ENCODE results near the gene ADGRF1.
"Not testable (repeated sequence)": the region's sequence is repeated elsewhere in the genome, so short reads cannot be mapped to it uniquely, and the experiment has no call there.

The ADGRF1 gene

DNA sequence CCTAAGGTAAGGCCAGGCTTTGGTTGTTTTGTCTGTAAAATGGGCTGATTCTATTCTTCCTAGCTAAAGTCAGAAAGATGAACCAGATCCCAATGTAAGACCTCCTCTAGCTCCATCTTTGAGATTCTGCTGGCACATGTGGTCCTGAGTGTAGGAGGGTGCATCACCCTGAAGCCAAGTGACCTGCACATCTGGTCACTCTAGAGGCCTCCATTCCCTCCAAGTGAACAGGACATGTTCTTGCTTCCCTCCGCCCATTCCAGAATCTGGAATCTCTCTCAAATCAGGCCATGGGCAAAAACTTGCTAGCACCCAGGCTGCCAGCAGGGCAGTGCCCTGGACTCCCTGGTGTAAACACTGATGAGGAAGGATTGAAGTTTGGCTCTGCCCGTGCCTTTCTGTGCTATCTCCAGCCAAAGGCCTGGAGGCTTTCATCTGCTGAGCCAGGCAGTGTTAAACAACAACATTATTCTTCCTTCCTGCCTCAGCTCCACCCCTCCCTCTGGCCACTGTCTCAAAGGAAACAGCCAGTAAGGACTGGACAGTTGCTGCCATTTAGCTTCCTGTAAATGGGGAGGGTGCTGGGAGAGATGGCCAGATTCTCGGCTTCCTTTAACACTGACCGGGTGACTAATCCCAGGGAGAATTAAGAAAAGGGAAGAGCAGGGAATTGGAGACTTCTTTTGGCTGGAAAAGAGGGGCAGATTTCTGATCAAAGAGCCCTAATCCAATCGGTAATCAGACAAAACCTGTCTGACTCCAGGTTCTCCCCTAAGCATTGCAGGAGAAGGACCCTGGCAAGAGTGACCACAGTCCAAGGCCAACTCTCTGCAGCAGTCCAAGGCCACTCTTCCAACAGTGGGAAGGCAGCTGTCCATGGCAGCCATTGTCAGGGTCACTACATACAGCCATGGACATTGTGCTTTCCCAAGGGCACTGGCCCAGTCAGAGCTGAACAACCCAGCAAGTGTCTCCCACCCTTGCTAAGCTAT is 19.5 kb upstream of the ADGRF1 start:
- no peak for DNase-seq

DNA sequence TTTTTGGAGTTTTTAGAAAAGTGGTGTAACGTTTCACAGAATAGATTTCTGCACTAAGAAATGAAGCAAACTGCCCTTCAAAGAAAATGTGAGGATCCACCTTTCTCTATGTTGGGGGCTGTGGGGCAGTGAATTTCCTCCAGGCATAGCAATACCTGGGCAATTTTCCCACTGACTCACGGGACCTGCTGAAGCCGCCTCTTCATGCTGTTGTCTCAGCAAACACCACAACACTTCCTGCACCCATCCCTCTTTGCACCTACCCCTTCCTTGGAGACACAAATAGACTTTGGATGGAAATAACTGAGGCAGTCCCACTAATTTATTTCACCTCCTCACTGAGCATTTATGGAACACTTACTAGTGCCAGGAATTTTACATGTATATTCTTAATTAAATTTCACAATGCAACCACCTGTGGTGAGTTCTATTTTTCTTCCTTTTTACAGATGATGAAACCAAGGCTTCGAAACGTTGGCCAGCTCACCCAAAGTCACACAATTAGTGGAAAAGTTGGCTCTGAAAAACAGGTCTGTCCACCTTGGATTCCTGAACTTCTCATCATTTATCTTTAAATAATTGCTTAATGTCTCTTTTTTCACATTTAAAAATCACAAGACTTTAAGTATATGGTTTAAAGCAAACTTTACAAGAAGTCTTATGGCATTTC is 17.2 kb upstream of the ADGRF1 start:
- no peak for DNase-seq

DNA sequence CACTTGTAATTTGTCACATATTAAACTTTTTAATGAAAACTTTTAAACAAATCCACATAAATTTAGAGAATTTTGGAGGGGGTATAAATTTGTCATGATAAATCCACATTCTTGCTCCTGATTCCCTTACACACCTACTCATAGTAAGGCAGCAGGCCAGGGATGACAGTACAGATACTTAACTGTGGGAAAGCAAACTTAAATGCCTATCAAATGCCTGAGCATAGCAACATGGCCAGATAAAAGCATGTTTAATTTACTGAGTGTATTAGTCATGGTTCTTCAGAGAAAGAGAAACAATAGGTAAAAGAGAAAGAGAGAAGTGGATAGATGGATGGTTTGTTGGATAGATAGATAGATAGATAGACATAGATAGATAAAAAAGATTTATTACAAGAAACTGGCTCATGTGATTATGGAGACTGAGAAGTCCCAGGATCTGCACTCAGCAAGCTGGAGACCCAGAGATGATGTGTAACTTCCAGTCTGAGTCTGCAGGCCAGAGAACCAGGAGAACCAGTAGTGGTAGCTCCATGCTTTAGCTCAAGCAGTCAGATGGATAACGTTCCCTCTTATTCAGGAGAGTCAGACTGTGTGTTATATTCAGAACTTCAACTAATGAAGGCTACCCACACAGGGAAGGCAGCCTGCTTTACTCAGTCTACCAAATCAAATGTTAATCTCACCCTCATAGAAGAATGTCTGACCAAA is 15.9 kb upstream of the ADGRF1 start:
- peak; percentile 19 for DNase-seq

DNA sequence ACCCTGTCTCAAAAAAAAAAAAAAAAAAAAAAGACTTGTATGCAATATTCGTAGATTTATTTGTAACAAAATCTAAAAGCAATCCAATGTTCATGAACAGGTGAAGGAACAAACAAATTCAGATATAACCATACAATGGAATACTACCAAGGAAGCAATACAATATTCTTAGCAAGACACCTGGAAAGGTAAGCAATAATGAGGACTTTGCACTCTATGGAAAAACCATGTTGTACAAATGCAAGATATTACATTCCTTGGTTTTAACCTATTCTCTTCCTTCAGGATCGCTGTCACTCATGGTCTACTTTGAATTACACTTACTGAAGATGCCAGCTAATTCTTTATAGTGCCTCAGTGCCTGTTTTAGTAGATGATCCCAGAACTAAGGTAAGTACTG is 14.7 kb upstream of the ADGRF1 start:
- no peak for DNase-seq

DNA sequence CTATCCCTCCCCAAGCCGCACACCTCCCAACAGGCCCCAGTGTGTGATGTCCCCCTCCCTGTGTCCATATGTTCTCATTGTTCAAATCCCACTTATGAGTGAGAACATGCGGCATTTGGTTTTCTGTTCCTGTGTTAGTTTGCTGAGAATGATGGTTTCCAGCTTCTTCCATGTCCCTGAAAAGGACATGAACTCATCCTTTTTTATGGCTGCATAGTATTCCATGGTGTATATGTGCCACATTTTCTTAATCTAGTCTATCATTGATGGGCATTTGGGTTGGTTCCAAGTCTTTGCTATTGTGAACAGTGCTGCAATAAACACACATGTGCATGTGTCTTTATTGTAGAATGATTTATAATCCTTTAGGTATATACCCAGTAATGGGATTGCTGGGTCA is 12.2 kb upstream of the ADGRF1 start:
- DNase-seq = not testable (repeated sequence)

DNA sequence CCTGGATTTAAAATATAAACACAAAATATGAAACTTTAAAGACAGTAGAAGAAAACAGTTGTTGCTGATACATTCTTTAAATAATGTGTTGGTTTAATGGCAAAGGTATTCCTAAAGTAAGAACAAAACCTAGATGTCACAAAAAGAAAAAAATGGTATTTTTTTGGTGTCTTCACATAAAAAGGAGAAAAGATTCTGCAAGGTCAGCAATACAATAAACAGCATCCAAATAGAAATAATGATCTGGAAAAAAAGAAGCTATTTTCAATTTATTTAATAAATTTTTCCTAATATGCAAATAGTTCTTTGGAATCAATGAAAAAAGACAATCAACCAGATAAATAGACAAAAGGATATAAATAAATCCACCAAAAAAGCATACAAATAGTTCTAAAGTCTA is 6.5 kb upstream of the ADGRF1 start:
- no peak for DNase-seq

DNA sequence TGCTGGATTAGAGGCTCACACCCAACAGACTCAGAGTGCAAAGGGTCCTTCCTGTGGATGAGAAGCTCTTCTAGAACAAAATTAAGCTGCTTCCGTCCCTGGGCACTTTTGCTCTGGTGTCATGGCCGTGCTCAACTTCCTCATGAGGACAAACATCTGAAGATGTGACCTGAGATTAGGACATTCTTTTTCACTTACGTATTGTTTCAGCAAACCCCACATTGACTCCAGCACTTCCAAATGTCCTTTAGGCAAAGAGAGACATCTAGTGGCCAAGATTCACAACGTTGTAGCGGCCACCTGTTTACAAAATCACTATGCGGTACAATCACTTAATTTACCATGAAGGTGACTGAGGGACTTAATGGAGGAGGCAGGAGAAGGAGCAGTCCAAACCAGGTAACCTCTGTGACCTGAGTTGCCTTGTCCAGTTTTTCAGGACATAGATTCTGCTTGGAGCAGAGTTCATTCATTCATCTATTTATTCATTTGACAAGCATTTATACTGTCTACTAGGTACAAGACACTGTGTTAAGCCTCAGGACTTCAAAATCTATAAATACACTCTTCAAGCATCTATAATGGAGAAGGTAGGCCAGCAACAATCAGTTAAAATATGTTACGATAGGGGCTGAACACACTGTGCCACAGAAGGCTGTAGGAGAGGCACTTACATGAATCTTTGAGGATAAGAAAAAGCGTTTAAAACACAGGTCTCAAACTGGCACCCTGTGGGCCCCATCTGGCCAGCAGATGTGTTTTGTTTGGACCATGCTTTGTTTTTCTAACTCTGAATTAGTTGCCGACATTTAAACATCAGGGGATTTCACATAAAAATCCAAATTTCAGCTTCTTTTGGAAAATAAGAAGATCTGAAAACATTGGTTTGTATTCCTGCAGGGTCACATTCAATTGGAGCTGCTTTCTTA is 5.6 kb upstream of the ADGRF1 start:
- peak; percentile 74 for DNase-seq

DNA sequence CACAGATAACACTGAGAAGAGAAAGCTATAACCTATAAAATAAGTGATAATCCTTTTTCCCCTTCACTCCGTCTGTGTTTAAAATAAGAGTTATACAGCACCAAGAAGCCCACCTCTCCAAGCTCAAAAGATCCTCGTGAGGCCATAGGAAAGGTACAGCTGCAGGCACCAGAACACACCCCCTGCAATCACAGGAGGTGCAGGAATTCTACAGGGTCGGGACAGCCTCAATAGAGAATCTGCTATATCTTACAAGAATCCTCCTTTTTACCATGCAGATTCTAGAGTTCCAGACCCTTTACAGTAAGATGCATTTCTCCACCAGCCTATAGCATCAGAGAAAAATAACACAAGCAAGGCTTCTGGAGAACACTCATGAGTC is 5.0 kb upstream of the ADGRF1 start:
- DNase-seq = no peak

DNA sequence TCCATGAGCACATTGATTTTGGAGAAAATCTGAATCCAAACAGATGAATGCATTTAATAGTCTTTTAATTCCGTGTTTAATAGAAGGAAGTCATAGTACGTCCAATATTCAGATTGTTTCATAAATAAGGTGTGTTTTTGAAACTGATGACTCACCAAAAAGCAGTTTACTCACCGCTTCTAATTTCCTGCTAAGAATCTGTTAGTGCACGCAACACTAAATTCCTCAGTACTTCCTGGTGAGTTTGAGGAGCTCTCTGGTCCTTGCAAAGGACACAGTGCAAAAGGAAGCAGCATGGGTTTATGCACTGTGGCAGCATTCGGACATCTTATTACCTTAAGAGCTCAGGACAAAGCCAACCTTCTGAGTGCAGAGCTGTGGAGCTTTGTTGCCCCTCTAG is 2.3 kb upstream of the ADGRF1 start:
- DNase-seq = peak; percentile 1

DNA sequence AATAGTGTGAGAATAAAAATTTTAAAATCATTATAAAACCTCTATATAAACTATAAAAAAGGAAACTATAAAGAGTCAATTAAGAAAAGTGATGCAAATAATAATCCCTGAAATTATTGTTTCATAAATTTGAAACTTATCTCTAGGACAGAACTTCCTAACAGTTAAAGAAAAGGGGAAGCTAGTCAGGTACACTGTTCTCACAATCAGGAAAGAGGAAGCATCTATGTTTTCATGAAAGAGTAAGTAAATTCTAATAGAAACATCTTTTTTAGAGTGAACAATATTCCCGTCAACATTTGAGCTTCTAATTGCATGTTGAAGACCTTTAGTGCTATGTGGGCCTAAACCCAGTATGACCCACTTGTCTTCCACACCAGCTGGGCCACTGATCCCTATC is 1.2 kb upstream of the ADGRF1 start:
- DNase-seq = no peak

DNA sequence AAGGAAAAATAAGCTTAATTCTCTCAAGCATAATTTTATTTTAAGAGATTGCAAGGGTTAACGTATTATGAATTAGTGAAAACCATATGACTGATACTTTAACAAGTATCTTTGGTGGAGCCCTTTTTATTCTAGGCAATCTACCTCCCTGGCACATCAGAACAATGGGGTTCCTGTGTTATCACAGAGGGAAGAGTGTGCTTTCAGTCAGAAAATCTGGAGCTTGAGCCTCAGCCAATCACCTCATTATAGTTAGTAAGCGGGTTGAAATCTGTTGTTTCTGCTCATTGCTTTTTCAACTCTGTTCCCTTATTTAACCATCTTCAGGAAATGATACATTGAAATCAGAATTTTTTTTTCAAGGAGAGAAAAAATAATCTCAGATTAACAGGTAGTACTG is 391 bp downstream of the ADGRF1 start:
- no peak for DNase-seq

DNA sequence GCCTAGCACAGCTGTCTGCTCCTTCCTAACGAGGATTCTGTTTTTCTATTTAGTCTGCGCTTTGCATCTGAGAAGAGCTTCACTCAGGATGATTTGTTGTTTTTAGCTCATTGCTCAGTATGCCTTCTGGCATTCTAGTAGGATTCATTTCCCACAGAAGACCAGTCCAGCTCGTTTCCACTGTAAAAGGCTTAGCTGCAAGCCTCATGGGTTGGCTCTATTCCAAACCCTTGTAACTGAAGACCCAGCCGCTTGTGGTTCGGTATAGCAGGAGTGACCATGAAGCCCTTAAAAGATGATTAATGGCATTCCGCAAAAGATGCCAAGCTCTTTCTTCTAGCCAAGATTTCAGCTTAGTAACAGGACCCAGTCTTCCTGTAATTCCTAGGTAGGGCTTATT is 7.2 kb downstream of the ADGRF1 start:
- peak; percentile 62 for DNase-seq

DNA sequence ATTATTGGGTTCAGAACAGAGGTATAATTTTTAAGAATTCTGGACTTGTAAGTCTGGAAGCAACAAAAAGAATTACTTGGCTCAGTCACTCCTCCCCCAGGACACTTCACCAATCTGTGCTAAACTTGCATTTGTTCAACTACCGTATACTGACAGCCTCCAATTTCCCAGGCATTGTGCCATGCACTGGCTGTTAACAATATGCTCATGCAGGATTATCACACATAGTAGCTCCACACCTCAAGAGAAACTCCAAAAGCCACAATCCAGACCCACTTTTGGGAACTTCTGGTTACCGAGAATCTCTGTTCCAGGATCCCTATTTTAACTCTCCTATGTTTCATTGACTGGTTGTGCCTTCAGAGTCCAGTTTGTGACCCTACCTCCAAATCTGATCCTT is 7.7 kb downstream of the ADGRF1 start:
- DNase-seq = no peak

DNA sequence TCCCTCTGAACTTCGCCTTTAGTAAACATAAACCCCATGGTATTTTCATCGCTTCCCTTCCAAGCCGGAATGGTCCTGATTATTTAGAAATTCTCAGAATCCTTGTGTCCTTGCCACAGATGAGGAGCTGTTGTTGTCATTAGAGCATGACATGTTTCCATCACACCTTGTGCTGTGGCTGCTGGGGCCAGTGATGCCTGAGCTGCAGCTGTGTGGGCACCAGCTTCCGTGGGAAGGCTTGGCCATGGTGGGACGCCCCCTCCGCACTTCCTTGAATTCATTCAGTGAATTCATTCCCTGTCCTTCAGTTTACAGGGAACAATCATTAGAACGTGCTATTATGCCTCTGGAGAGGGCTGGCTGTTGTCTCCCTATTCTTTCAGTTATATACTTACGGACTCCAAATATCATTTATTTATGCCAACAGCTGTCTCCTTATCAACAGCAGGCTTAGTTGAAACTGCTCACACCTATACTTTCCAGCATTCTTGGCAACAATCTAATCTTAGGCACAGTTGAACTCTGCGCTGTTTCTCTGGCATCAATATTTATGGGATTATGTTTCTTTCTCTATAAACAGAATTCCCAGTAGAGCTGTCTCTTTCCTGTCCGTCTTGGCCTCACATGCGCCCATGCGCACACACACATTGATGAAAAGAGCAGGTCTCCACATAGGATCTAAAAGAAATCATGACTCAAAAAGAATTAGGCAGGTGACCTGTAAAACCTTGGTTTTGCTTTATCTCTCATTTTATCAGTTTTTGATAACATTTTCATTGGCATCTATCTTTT is 9.0 kb downstream of the ADGRF1 start:
- no peak for DNase-seq

DNA sequence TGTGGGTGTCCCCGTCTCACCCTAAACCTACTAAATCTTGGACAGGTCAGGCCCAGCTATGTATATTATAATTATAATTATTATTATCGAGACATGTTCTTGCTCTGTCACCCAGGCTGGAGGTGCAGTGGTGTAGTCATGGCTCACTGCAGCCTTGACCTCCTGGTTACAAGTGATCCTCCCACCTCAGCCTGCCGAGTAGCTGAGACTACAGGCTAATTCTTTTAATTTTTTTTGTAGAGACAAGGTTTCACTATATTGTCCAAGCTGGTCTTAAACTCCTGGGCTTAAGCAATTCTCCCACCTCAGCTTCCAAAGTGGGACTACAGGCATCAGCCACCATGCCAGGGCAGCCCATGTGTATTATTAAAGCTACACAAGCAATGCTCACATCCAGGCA is 10.5 kb downstream of the ADGRF1 start:
- DNase-seq = no peak

DNA sequence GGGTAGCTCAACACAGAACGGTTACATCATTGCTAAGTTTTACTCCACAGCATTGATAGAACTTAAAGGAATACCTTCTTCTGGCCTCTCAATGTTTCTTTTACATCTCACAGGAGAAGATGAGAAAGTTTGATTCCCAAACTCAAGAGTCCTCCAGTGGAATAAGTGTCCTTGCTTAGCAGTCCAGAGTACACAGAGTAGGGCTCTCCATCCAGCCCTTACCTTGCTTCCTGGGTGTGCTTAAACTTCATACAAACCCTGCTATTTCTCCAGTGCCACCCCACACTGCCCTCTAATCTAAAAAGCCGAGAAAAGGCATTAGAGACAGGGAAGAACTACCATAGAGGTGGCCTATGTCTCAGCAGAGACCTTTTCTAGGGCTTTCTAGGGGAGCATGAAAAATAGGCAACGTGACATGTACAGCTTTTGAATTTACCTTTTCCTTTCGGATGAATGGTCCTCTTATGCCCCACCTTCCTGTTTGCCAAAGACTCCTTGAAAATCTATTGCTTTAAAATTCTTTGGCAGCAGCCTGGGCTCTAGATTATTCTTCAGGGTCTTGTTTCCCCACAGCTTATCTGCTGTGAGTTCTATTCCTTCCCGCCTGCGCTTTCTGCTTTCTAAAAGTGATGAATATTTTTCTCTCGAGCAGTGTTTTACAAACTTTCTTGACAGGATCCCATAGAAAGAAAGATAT is 12.1 kb downstream of the ADGRF1 start:
- DNase-seq = no peak

DNA sequence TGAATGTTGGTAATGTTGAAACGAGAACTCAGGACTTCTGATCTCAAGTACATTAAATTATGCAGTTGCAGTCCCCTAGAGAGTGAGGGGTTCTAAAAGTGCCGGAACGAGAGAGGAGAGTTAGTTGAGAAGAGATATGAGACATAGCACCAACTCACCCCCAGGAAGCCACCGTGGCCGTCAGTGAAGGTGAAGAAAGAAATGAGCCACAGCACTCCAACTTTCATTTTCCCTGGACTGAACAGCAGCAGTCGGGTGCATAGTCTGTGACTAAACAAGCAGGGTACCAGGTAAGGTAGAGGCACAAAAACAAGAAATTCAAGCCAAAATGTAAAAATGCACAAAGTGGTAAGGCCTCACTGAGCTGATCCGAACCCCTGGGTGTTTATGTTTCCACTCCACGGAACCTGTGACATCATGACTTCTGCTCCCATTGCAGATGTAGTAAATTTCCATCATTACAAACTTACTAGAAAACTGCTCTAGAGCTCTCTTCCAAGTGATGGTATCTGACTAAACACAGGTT is 13.2 kb downstream of the ADGRF1 start:
- DNase-seq = no peak

DNA sequence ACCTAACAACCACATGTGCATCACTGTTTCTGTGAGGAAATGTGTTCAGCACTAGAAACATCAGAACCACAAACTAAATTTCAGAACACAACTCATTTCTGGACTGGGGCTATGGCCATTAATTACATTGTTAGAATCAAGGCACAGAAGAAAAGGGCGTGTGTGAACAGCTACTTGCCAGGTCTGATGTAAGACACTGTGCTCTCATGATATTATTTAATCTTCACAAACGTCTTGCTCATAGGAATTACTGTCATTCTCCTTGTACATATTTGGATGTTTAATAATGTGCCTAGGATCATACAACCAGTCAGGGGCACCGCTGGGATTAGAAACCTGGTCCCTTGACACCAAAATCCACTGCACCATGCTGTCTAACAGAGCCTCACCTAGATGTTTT is 14.8 kb downstream of the ADGRF1 start:
- no peak for DNase-seq

DNA sequence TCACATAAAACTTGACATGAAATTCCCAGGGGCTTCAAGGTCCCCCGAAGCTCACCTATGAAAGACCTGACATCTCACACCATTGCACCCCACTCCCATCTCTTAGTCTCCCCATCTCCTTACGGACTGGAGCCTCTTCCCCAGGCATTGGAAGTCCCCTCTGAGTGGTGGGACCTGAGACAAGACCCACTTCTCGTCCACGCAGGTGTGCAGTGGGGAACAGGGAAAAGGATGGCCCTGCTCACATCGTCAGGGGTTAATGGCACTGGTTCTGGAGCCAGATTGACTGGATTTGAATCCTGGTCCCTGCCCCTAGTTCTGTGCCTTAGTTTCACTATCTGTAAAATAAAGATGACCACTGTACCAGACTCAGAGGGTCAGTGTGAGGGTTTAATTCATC is 15.5 kb downstream of the ADGRF1 start:
- no peak for DNase-seq

DNA sequence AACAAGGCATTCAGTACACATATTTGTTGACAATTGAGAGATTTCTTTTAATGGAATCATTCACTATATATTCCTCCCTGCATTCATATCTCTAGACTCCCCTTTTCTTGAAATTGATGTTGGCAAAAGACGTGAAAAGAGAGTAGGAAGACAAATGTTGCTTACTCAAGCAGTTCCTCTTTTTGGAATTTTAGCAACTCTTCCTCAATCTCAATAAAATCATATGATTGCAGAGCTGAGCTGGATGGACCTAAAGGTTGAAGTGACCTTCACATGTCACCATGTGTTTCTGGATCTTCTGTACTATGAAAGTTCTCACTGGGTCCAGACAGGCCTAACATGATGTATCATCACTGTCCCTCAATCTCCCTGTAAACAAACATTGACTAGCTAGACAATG is 18.6 kb downstream of the ADGRF1 start:
- no peak for DNase-seq

DNA sequence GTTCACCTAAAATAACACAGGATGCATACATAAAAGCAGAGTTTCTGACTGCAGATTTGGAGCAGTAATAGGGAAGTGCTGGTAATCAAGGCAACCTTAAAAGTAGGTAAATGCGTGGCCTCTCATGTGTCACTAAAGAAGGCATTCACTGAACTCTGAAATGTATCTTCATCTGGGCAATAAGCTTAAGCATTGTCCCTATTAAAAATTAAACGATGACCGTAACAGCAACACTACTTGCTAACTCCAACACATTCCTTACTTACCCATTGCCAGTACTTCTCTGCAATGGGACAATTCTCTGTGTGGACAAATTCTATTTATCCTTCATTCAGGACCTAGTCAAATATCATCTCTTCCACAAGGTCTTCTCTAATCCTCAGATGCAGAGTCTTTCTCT is 19.9 kb downstream of the ADGRF1 start:
- no peak for DNase-seq
